Peyer's patch (tissue), 4 donors: ENCODE data around the gene ARHGAP18. TPM values are rescaled to one million over a fixed set of nuclear protein-coding genes. Genes with fewer than 3 reads are reported as not detected.

Source experiments
- DNase-seq, 3 donors: peaks; one replicate each; pipeline ENCODE4 v3.0.0-alpha.2; 2017 to 2019
- H3K27ac ChIP-seq, 4 donors: fragments of 200-600 bp; sonication (generic); one replicate each; pipeline ENCODE4 v1.5.1; 2016 to 2019
- H3K27me3 ChIP-seq, 2 donors: fragments of 200-600 bp; sonication (generic); one replicate each; pipeline ENCODE4 v1.5.1; 2019
- H3K36me3 ChIP-seq, 3 donors: fragments of 200-600 bp; sonication (generic); one replicate each; pipeline ENCODE4 v1.5.1; 2016 to 2019
- H3K4me1 ChIP-seq, 4 donors: fragments of 200-600 bp; sonication (generic); one replicate each; pipeline ENCODE4 v1.5.1; 2016 to 2019
- H3K4me3 ChIP-seq, 4 donors: fragments of 200-600 bp; sonication (generic); 1 replicate in 3 of 4; 2 replicates in 1 of 4; pipeline ENCODE4 v1.5.1; 2016 to 2019; ENCODE audit warnings: mild to moderate bottlenecking in 1 of 4
- H3K9me3 ChIP-seq, 4 donors: fragments of 200-600 bp; sonication (generic); one replicate each; pipeline ENCODE4 v1.5.1; 2016 to 2019; ENCODE audit warnings: mild to moderate bottlenecking in 1 of 4
- POLR2A ChIP-seq, 2 donors: fragments of 450-650 bp; IDR thresholded peaks; one replicate each; pipeline ENCODE4 v1.5.1; 2017; ENCODE audit warnings: antibody characterized with exemption in 2 of 2, mild to moderate bottlenecking in 2 of 2, moderate library complexity in 2 of 2
- total RNA-seq, 4 donors: library from RNA; depleted of rRNA; stranded (reverse); fragments of >200 nt; gene quantifications; one replicate each; pipeline ENCODE4 v1.1.0, GENCODE V29; 2016
- TF ChIP-seq, protein P1 (sequence below), 6 experiments: fragments of 450-650 bp in 4 of 6; fragments of 200-600 bp in 2 of 6; sonication (generic) in 1 of 6; IDR thresholded peaks; one replicate each; pipeline ENCODE4 v1.5.1; 2017 to 2019; ENCODE audit warnings: antibody characterized with exemption in 6 of 6, mild to moderate bottlenecking in 3 of 6, moderate library complexity in 1 of 6

The ARHGAP18 gene
- total RNA-seq, 4 donors from 2014 or later: 26.1 to 45.4 (median 33.5) TPM

DNA sequence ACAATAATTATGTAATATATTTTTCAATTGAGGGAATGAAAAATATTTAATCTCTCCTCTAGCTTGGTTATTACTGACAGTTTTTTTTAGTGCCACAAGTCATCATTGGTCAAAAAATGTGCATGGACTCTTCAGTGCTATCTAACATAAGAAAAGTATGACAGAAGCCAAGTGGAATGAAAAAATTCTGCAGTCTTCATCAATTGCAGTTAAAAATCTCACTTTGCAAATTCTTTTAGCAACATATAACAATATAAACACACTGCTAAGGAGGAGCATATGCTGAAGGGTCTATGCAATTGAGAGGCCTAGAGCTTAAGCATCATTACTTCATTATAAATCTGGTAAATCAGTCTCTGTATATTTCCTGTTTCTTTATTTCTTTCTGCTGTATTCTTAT is 175.1 kb downstream of the ARHGAP18 start:
- no peak overlapping the region for H3K27ac ChIP-seq

More for the DNA sequence above, 175.1 kb downstream of the ARHGAP18 start:
- Histone ChIP-seq H3K9me3 (no peaks in the 10 kb centered on the region), H3K36me3 (no peaks in the 10 kb centered on the region), H3K27me3 (no peaks in the 10 kb centered on the region), H3K4me3 (no peak overlapping the region), H3K4me1 (no peaks in the 10 kb centered on the region)
- DNase-seq: no peak
- TF ChIP-seq, protein P1, sequence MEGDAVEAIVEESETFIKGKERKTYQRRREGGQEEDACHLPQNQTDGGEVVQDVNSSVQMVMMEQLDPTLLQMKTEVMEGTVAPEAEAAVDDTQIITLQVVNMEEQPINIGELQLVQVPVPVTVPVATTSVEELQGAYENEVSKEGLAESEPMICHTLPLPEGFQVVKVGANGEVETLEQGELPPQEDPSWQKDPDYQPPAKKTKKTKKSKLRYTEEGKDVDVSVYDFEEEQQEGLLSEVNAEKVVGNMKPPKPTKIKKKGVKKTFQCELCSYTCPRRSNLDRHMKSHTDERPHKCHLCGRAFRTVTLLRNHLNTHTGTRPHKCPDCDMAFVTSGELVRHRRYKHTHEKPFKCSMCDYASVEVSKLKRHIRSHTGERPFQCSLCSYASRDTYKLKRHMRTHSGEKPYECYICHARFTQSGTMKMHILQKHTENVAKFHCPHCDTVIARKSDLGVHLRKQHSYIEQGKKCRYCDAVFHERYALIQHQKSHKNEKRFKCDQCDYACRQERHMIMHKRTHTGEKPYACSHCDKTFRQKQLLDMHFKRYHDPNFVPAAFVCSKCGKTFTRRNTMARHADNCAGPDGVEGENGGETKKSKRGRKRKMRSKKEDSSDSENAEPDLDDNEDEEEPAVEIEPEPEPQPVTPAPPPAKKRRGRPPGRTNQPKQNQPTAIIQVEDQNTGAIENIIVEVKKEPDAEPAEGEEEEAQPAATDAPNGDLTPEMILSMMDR (IDR thresholded peaks at IDR 0.05): no peak
- no peak for TF ChIP-seq POLR2A (IDR thresholded peaks at IDR 0.05)

Other genes with a start within 250 kb of the ARHGAP18 start
- not detected for gene TMEM244, start 151.1 kb upstream of the ARHGAP18 start, total RNA-seq